ENCODE results near the gene MAD1L1.

MAD1L1 gene

DNA sequence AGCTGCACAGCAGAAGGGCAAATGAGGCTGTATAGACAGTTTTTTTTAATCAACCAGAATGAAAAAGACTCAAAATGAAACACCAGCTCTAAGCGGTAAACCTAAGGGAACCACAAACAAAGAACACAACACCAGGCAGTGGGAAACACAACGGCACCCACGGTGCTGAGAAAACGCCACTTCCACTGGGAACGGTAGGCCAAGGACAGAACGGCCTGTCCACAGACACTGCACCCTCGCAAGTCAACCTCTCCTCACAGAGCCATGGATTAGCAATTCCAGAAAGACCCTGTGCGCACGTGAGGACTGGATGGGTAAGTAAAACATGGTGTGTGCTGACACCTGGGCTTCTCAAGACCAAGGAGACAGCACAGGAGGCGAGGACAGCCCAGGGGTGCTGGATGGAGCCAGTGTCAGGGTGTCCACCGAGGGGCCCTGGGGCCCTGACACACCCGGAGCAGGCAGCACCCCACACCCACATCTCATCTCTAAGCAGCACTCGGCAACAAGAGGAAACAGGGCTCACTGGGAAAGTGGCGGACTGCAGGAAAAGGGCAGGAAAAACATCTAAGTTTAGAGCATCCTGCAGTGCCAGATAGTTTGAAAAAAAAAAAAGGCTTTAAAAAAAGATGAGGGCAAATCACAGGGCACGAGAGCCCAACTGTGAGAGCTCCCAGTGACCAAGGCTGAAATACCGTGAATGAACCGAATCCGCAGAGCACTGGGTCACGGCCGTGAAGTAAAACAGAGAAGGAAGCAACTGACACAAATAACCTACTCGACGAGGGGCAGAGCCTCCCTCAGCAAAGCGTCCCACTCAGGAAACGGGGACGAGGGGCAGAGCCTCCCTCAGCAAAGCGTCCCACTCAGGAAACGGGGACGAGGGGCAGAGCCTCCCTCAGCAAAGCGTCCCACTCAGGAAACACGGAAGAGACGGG lies 120.2 kb downstream of the MAD1L1 start:
- DNase-seq: no peak

- DNase-seq: no peak
Observed at GRCh38 chr7:2111568-2111967, 121.2 kb downstream of the MAD1L1 start.

- no peak for DNase-seq
Observed at GRCh38 chr7:2110610-2111396, 121.9 kb downstream of the MAD1L1 start.

DNA sequence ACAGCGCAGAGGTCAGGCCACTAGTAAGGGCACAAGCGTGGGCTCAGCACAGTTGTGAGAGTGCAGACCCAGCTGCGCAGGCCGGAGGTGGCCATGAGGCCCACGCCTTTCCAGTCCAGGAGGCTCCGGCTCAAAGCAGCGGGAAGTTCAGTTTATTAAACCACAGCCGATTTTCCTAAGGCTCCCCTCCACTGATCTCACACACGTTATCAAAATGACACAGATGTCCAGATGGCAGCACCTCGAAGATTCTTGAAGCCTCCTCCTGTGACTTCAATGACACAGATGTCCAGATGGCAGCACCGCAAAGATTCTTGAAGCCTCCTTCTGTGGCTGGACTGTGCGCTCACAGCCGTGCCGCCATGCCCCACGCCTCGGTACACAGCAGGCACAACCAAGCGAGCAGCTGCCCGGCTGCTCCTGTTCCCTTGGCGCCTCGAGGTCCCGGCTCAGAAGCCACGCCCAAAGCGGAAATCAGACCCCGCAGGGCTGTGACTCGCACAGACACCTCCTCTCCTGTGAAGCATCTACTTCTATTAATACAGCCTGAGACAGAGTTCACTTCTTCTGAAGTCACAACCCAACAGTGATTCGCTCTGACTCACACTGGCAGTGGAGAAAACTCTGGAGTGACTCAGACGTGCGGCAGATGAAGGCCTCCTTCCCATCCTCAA lies 122.7 kb downstream of the MAD1L1 start:
- DNase-seq: peak; percentile 61 to 62

- DNase-seq: no peak
Observed at GRCh38 chr7:2109251-2109872, 123.4 kb downstream of the MAD1L1 start.

DNA sequence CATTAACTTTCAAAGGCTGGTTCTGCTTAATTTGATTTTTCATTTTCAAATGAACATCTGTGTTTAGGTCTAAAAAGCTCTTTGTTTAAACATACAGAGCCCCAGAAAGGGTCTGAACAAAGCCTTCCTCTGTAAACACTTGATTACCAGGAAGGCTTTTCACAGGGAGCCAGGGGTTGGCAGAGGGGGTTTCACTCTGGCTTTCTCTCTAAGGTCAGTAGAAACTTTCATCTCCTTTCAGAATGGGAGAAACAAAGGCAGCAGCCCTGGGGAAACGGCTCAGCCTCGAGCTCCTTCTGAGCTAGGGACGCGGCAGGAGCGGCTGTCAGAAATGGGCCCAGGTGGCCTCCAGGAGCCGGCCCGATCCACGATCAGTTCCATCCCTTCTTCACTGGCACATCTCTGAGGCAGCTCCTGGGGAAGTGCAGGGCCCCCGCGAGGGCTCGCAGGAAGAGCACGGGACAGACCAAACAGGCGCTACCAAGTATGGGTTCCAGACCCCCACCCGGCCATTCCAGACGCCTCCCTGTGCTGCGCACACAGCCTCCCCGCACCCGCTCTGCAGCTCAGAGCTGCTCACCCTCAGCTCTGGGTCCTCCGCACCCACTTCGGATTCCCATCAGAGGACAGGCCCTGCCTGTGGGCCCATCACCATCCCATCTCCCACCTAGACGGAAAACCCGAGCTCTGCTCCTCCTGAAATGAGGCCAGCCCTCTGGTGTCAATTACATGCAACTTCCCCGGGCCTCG lies 124.1 kb downstream of the MAD1L1 start:
- no peak for DNase-seq

DNA sequence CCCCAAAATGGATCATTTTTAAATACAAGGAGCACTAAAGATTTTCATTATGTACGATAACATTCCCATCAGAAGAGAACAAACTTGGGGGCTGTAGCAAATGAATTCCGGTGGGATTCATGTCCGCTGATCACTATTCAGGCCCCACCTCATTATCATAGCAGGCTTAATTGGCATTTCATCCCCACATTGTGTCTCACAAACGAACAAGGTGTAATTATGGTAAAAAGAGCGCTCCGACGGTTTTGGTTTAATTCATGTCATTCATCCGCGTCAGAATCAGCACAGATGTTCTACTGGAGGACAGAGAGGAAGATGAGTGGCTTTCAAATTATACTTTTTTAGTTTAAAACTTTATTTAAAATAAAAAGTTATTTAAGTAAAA lies 124.7 kb downstream of the MAD1L1 start:
- DNase-seq: no peak

DNA sequence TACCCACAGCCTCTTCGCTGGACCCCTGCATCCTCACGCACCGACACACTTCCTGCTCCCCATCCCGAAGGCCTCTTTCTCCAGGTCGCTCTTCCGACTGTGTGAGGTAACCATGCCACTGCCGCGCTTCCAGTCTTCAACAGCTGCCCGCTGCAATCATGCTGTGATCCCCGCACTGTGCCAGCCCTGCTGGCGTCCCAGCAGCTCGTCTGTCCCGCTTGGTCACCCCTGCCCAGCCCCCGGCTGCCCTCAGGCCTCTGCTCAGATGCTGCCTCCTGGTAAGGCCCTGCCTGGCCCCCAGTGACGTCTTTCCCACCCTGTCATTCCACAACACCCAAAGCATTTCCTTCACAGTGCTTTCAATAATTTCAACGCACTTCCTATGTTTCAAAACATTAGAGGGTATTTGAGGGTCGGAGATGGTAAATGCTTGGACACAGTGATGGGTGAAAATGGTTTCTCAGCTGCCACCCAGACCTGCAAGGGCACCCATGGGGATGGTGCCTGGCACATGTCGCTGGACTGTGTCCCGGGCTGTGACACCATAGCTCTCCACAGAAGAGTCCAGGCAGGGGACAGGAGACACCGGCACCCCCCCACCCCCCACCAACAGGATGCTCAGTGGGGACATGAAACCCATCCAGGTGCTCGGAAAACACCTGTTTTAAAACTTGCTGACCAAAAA lies 125.2 kb downstream of the MAD1L1 start:
- DNase-seq: no peak

DNA sequence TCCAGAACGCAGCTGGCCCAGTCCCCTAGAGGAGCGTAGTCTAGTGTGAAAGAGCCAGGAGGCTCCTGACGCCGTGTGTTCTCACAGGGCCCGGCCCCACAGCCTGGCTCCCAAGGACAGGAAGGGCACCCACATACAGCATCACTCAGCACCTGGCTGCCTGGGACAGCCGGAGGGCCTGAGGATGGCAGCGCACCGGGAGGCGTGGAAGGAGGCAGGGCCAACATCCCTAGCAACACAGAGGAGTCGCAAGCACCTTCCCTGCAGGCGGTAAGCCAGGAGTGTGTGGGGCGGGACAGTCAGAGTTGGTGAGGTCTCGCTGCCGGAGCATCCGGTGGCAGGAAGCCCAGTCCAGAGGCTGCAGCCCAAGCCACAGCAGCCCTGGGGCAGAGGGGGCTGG lies 125.8 kb downstream of the MAD1L1 start:
- DNase-seq: no peak

- DNase-seq: no peak
Observed at GRCh38 chr7:2106440-2106839, 126.3 kb downstream of the MAD1L1 start.

DNA sequence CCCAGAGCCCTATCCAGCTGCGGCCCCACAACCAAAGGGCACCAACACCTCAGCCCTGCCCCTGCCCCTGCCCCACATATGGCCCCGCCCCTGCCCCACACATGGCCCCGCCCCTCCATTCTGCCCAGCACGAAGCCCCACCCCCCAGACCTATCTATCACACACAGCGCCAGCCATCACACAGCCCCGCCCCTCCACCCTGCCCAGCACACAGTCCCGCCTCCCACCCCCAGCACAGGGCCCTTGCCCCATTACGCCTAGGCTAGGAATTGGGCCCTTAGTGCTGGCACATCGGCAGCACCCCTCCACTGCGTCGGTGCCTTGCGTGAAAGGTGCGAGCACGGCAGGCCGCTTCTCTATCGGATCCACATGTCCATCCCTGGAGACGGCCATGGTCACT lies 126.8 kb downstream of the MAD1L1 start:
- no peak for DNase-seq

- no peak for DNase-seq
Observed at GRCh38 chr7:2105280-2105679, 127.5 kb downstream of the MAD1L1 start.

GRCh38 chr7:2104716-2105115 lies 128.0 kb downstream of the MAD1L1 start:
- no peak for DNase-seq

DNA sequence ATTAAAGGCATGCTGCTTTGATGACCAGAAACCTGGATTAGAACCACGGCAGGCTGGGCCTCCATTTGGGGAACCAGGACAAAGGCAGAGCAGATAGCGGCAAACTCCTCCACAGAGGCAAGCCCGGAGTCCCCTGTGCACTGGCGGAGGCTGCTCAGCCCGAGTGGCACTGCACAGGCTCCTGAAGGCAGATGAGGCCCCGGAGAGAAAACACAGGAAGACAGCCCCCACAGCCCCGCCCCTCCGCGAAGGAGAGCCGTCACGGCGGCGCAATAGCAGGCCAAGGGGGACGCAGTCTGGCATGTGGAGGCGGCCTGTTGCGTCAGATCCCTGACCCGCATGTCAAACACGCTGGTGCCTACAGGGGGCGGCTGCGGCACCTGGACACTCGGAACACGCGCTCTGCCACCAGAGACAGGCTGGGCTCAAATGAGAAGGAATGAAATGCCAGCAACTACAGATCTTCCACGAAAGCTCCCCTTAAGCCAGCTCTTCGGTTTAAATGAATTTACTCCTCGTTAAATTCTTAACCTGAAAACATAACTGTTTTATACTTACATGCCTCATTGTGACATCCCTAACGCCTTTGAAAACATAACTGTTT lies 128.5 kb downstream of the MAD1L1 start:
- DNase-seq: peak; percentile 56 to 61

DNA sequence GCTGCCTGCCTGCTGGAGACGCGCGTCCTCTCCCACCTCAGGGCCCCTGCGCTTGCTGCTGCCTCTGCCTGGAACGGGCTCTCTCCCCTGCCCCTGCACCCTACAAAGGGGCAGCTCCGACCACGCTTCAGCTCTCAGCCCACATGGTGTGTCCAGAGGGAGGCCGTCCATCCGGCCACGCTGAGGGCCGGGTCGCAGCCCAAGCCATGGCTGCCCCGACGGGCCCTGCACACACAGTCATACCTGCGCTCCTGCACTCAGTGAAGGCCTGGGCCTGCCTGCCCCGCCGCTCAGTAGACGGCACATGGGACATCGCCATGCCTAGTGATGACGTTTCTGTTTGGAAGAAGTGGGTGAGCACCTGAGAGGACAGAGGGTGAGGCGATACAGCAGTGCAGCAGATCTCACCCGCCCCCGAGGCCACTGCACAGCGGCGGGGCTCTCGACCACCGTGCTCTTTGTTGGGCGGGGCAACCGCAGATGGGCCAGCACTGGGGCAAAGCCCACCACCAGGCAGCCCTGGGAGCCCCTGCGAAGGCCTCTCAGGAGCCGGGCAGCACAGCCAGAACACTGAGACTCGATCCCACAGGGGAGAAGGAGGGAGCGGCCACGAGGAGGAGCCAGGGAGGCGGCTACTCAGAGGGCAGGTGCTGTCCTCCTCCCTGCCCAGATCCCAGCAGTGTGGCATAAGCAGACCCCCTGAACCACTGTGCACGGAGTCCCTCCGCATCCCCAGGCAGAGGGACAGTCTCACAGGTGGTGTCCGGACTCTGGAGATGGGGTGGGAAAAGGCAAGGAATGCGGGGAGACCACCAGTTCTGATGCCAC lies 129.5 kb downstream of the MAD1L1 start:
- no peak for DNase-seq

GRCh38 chr7:2102375-2102723 lies 130.4 kb downstream of the MAD1L1 start:
- DNase-seq: no peak

DNA sequence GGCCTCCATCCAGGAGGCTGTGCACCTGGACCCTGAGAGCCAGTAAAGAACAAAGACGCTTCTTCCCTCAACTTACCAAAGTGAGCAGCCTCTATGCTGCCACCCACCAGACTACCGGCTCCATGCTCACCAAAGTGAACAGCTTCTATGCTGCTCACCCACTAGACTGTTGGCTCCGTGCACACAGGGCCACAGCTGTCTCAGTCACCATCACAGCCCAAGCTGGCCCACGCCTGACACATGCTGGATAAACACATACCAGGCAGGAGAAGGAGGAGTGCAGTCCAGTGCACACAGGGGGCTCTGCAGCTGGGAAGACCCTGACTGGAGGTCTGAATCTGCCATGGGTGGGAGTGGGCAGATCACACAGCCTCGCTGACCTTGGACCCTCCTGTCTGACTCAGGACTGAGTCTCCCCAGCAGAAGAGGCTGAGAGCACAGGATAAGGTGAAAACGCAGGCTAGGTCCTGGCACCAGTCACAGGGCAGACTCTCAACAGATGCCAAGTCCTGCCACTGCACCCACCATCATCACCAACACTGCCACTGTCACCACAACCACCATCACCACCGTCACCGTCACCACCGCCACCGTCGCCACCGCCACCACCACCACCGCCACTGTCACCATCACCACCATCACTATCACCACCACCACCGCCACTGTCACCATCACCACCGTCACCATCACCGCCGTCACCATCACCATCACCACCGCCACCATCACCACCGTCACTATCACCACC lies 130.9 kb downstream of the MAD1L1 start:
- no peak for DNase-seq

- DNase-seq: no peak
Observed at GRCh38 chr7:2100278-2101208, 132.2 kb downstream of the MAD1L1 start.

Measured in stimulated activated CD4-positive, alpha-beta T cell treated with anti-CD3 and anti-CD28 coated beads, Interleukin-2, amount 100 ng/mL, for 48 hours (primary cell).